ENCODE results near the gene ALG12.

ALG12 gene

GRCh38 chr22:49915610-49916009 is 2.6 kb downstream of the ALG12 start:
- Histone ChIP-seq H3F3A (ENCODE audit: insufficient read depth, low read length) (no peaks in the 10 kb centered on the region), H3K4me3 (ENCODE audit: low read length) (no peak overlapping the region), H3K9me3 (replicated peaks; ENCODE audit: insufficient read depth, low read length) (no peaks in the 10 kb centered on the region), H3K9me2 (replicated peaks; ENCODE audit: insufficient read depth, low read length) (no peaks in the 10 kb centered on the region), H3K4me2 (ENCODE audit: low read depth, low read length) (no peak overlapping the region), H3K27ac (ENCODE audit: low read length) (no peak overlapping the region), H3K27me3 (replicated peaks; ENCODE audit: insufficient read depth, low read length) (no peaks in the 10 kb centered on the region), H3K9ac (ENCODE audit: low read length) (no peak overlapping the region), H2AFZ (ENCODE audit: low read length) (no peak overlapping the region), H3K4me1 (ENCODE audit: low read length) (peaks cover 7% of the 10 kb centered on the region; the same call in 1 of the 2 replicates), H3K36me3 (replicated peaks; ENCODE audit: insufficient read depth, low read length) (no peaks in the 10 kb centered on the region), H4K20me1 (ENCODE audit: insufficient read depth, low read length) (no peaks in the 10 kb centered on the region), H3K79me2 (ENCODE audit: low read length) (peaks cover 19% of the 10 kb centered on the region)
- TF ChIP-seq, protein P1, sequence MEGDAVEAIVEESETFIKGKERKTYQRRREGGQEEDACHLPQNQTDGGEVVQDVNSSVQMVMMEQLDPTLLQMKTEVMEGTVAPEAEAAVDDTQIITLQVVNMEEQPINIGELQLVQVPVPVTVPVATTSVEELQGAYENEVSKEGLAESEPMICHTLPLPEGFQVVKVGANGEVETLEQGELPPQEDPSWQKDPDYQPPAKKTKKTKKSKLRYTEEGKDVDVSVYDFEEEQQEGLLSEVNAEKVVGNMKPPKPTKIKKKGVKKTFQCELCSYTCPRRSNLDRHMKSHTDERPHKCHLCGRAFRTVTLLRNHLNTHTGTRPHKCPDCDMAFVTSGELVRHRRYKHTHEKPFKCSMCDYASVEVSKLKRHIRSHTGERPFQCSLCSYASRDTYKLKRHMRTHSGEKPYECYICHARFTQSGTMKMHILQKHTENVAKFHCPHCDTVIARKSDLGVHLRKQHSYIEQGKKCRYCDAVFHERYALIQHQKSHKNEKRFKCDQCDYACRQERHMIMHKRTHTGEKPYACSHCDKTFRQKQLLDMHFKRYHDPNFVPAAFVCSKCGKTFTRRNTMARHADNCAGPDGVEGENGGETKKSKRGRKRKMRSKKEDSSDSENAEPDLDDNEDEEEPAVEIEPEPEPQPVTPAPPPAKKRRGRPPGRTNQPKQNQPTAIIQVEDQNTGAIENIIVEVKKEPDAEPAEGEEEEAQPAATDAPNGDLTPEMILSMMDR (IDR thresholded peaks at IDR 0.05; ENCODE audit: low read length) = no peak
- TF ChIP-seq EZH2 (optimal IDR thresholded peaks at IDR 0.05; ENCODE audit: low read depth, low read length) = no peak
- no peak for TF ChIP-seq EZH2phosphoT487 (IDR thresholded peaks at IDR 0.05; ENCODE audit: low read length)
- no peak for DNase-seq

GRCh38 chr22:49914256-49914655 is 4.0 kb downstream of the ALG12 start:
- Histone ChIP-seq H3K9ac (ENCODE audit: low read length) (no peak overlapping the region), H3K4me3 (ENCODE audit: low read length) (no peak overlapping the region), H3K4me1 (ENCODE audit: low read length) (peaks cover 3% of the 10 kb centered on the region; the same call in 1 of the 2 replicates), H3K4me2 (ENCODE audit: low read depth, low read length) (no peak overlapping the region), H3K9me2 (replicated peaks; ENCODE audit: insufficient read depth, low read length) (no peaks in the 10 kb centered on the region), H4K20me1 (ENCODE audit: insufficient read depth, low read length) (no peaks in the 10 kb centered on the region), H3K79me2 (ENCODE audit: low read length) (peaks cover 15% of the 10 kb centered on the region), H3K27me3 (replicated peaks; ENCODE audit: insufficient read depth, low read length) (no peaks in the 10 kb centered on the region), H3K27ac (ENCODE audit: low read length) (no peak overlapping the region), H3K36me3 (replicated peaks; ENCODE audit: insufficient read depth, low read length) (no peaks in the 10 kb centered on the region), H3F3A (ENCODE audit: insufficient read depth, low read length) (no peaks in the 10 kb centered on the region), H3K9me3 (replicated peaks; ENCODE audit: insufficient read depth, low read length) (no peaks in the 10 kb centered on the region), H2AFZ (ENCODE audit: low read length) (no peak overlapping the region)
- DNase-seq = no peak
- TF ChIP-seq EZH2phosphoT487 (IDR thresholded peaks at IDR 0.05; ENCODE audit: low read length) = no peak
- TF ChIP-seq, protein P1 (IDR thresholded peaks at IDR 0.05; ENCODE audit: low read length) = no peak
- TF ChIP-seq EZH2 (optimal IDR thresholded peaks at IDR 0.05; ENCODE audit: low read depth, low read length) = no peak

GRCh38 chr22:49913446-49913845 is 4.8 kb downstream of the ALG12 start:
- Histone ChIP-seq H3K4me2 (ENCODE audit: low read depth, low read length) (no peak overlapping the region), H3K9ac (ENCODE audit: low read length) (no peak overlapping the region), H4K20me1 (ENCODE audit: insufficient read depth, low read length) (no peaks in the 10 kb centered on the region), H3K79me2 (ENCODE audit: low read length) (peaks cover 11% of the 10 kb centered on the region), H3K36me3 (replicated peaks; ENCODE audit: insufficient read depth, low read length) (no peaks in the 10 kb centered on the region), H2AFZ (ENCODE audit: low read length) (no peak overlapping the region), H3K4me1 (ENCODE audit: low read length) (no peaks in the 10 kb centered on the region), H3K27me3 (replicated peaks; ENCODE audit: insufficient read depth, low read length) (no peaks in the 10 kb centered on the region), H3K9me2 (replicated peaks; ENCODE audit: insufficient read depth, low read length) (no peaks in the 10 kb centered on the region), H3F3A (ENCODE audit: insufficient read depth, low read length) (no peaks in the 10 kb centered on the region), H3K4me3 (ENCODE audit: low read length) (no peak overlapping the region), H3K9me3 (replicated peaks; ENCODE audit: insufficient read depth, low read length) (no peaks in the 10 kb centered on the region), H3K27ac (ENCODE audit: low read length) (no peak overlapping the region)
- DNase-seq = no peak
- TF ChIP-seq EZH2 (optimal IDR thresholded peaks at IDR 0.05; ENCODE audit: low read depth, low read length) (no peak), EZH2phosphoT487 (IDR thresholded peaks at IDR 0.05; ENCODE audit: low read length) (no peak)
- TF ChIP-seq, protein P1 (IDR thresholded peaks at IDR 0.05; ENCODE audit: low read length) = no peak
